Loucy (cell line): ENCODE data around the gene RPS29.

Experiments used
- H2AFZ ChIP-seq: fragments of 200-600 bp; sonication (generic); 2 replicates; pipeline ENCODE4 v1.6.0; 2016; ENCODE audit warnings: antibody characterized with exemption, mild to moderate bottlenecking, low read length, moderate library complexity
- H3F3A ChIP-seq: fragments of 200-600 bp; 2 replicates; pipeline ENCODE4 v1.6.0; 2016; ENCODE audit warnings: antibody characterized with exemption, low read depth, mild to moderate bottlenecking
- H3K27me3 ChIP-seq: fragments of 200-600 bp; sonication (generic); 2 replicates; pipeline ENCODE4 v1.6.1; 2014; ENCODE audit warnings: low read length, mild to moderate bottlenecking; ENCODE audit not compliant: insufficient read depth, poor library complexity, severe bottlenecking
- H3K36me3 ChIP-seq: fragments of 200-600 bp; sonication (generic); 2 replicates; pipeline ENCODE4 v1.6.1; 2016; ENCODE audit warnings: low read length; ENCODE audit not compliant: insufficient read depth
- H3K4me1 ChIP-seq: fragments of 200-600 bp; sonication (generic); 2 replicates; pipeline ENCODE4 v1.5.1; 2014; ENCODE audit warnings: low read length, mild to moderate bottlenecking; ENCODE audit not compliant: insufficient read depth, poor library complexity, severe bottlenecking
- H3K4me2 ChIP-seq: fragments of 200-600 bp; sonication (generic); 2 replicates; pipeline ENCODE4 v1.6.0; 2014; ENCODE audit warnings: antibody characterized with exemption, low read length, low read depth, mild to moderate bottlenecking; ENCODE audit not compliant: poor library complexity, severe bottlenecking
- H3K4me3 ChIP-seq: fragments of 200-600 bp; sonication (generic); 2 replicates; pipeline ENCODE4 v1.5.1; 2014; ENCODE audit warnings: low read length, mild to moderate bottlenecking, mixed read lengths; ENCODE audit not compliant: poor library complexity, severe bottlenecking
- H3K79me2 ChIP-seq: fragments of 200-600 bp; sonication (generic); 2 replicates; pipeline ENCODE4 v1.6.1; 2014; ENCODE audit warnings: low read length; ENCODE audit not compliant: insufficient read depth
- H3K9ac ChIP-seq: fragments of 200-600 bp; sonication (generic); 2 replicates; pipeline ENCODE4 v1.6.0; 2014; ENCODE audit warnings: mild to moderate bottlenecking, low read depth, low read length, moderate library complexity; ENCODE audit not compliant: poor library complexity, severe bottlenecking
- H3K9me2 ChIP-seq: fragments of 200-600 bp; sonication (generic); replicated peaks from 2 replicates; pipeline ENCODE4 v1.6.1; 2016; ENCODE audit warnings: low read depth, low read length, mixed read lengths
- H3K9me3 ChIP-seq: fragments of 200-600 bp; sonication (generic); 2 replicates; pipeline ENCODE4 v1.6.1; 2014; ENCODE audit warnings: mild to moderate bottlenecking, antibody characterized with exemption, low read length, low read depth; ENCODE audit not compliant: insufficient read depth
- H4K20me1 ChIP-seq: fragments of 200-600 bp; sonication (generic); 2 replicates; pipeline ENCODE4 v1.6.0; 2014; ENCODE audit warnings: antibody characterized with exemption, low read length, mild to moderate bottlenecking; ENCODE audit not compliant: insufficient read depth, poor library complexity, severe bottlenecking
- CTCF ChIP-seq: fragments of 200-600 bp; sonication (generic); conservative IDR thresholded peaks from 2 replicates; pipeline ENCODE4 v1.5.1; 2014; ENCODE audit warnings: mild to moderate bottlenecking, antibody characterized with exemption, low read length
- EZH2phosphoT487 ChIP-seq: fragments of 200-600 bp; IDR thresholded peaks from 2 replicates; pipeline ENCODE4 v1.6.1; 2018; ENCODE audit warnings: antibody characterized with exemption, mild to moderate bottlenecking, moderate library complexity, borderline replicate concordance

Gene RPS29

DNA sequence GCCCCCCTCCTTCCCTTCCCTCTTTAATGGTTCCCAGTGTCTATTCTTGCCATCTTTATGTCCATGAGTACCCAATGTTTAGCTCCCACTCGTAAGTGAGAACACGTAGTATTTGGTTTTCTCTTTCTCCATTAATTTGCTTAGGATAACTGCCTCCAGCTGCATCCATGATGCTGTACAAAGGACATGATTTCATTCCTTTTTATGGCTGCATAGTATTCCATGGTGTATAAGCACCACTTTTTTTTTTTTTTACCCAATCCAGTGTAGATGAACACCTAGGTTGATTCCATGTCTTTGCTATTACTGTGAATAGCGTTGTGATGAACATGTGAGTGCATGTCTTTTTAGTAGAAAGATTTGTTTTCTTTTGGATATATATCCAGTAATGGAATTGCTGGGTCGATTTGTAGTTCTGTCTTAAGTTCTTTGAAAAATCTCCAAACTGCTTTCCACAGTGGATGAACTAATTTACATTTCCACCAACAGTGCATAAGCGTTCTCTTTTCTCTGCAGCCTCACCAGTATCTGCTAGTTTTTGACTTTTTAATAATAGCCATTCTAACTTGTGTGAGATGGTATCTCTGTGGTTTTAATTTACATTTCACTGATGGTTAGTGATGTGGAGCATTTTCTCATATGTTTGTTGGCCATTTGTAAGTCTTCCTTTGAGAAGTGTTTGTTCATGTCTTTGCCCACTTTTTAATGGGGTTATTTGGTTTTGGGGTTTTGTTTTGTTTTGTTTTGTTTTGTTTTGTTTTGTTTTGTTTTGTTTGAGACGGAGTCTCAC, 26.0 kb downstream of the RPS29 start:
- H3K4me1 ChIP-seq = no peaks in the 10 kb centered on the region
- no peaks in the 10 kb centered on the region for H3K27me3 ChIP-seq
- H3K4me3 ChIP-seq = no peak overlapping the region
- no peak overlapping the region for H3K9ac ChIP-seq
- no peak overlapping the region for H3K4me2 ChIP-seq
- TF ChIP-seq CTCF (no peak), EZH2phosphoT487 (no peak)
- no peak overlapping the region for H2AFZ ChIP-seq
- H3K79me2 ChIP-seq = no peaks in the 10 kb centered on the region
- H3K36me3 ChIP-seq = no peaks in the 10 kb centered on the region
- H3F3A ChIP-seq = no peaks in the 10 kb centered on the region
- H4K20me1 ChIP-seq = no peaks in the 10 kb centered on the region
- no peaks in the 10 kb centered on the region for H3K9me3 ChIP-seq
- no peaks in the 10 kb centered on the region for H3K9me2 ChIP-seq

- H3K9me3 ChIP-seq = no peaks in the 10 kb centered on the region
- H3K4me1 ChIP-seq = no peaks in the 10 kb centered on the region
- no peaks in the 10 kb centered on the region for H4K20me1 ChIP-seq
- no peak overlapping the region for H3K9ac ChIP-seq
- no peak overlapping the region for H3K4me3 ChIP-seq
- no peaks in the 10 kb centered on the region for H3K79me2 ChIP-seq
- no peaks in the 10 kb centered on the region for H3F3A ChIP-seq
- H3K4me2 ChIP-seq = no peak overlapping the region
- H3K27me3 ChIP-seq = no peaks in the 10 kb centered on the region
- H3K9me2 ChIP-seq = no peaks in the 10 kb centered on the region
- no peak for TF ChIP-seq CTCF
- no peak for TF ChIP-seq EZH2phosphoT487
- H3K36me3 ChIP-seq = no peaks in the 10 kb centered on the region
- H2AFZ ChIP-seq = no peak overlapping the region
These were observed 32.3 kb downstream of the RPS29 start for GRCh38 chr14:49553892-49554291.

GRCh38 chr14:49553106-49553505, 33.1 kb downstream of the RPS29 start:
- H3K79me2 ChIP-seq = no peaks in the 10 kb centered on the region
- H3K9me2 ChIP-seq = no peaks in the 10 kb centered on the region
- no peaks in the 10 kb centered on the region for H4K20me1 ChIP-seq
- H3K4me2 ChIP-seq = no peak overlapping the region
- TF ChIP-seq EZH2phosphoT487 (no peak), CTCF (no peak)
- H2AFZ ChIP-seq = no peak overlapping the region
- H3K4me3 ChIP-seq = no peak overlapping the region
- no peaks in the 10 kb centered on the region for H3K27me3 ChIP-seq
- no peaks in the 10 kb centered on the region for H3F3A ChIP-seq
- no peaks in the 10 kb centered on the region for H3K9me3 ChIP-seq
- no peak overlapping the region for H3K9ac ChIP-seq
- no peaks in the 10 kb centered on the region for H3K4me1 ChIP-seq
- no peaks in the 10 kb centered on the region for H3K36me3 ChIP-seq
